Stimulated activated CD4-positive, alpha-beta T cell treated with anti-CD3 and anti-CD28 coated beads, Interleukin-1b, Interleukin-23, amount 100 ng/mL, for 1 hour (primary cell): ENCODE results near the gene LLGL2.

Source experiments
- DNase-seq, 2 donors: peaks; one replicate each; pipeline ENCODE4 v3.0.0-alpha.2; 2020; ENCODE audit warnings: low read depth in 2 of 2

The LLGL2 gene

DNA sequence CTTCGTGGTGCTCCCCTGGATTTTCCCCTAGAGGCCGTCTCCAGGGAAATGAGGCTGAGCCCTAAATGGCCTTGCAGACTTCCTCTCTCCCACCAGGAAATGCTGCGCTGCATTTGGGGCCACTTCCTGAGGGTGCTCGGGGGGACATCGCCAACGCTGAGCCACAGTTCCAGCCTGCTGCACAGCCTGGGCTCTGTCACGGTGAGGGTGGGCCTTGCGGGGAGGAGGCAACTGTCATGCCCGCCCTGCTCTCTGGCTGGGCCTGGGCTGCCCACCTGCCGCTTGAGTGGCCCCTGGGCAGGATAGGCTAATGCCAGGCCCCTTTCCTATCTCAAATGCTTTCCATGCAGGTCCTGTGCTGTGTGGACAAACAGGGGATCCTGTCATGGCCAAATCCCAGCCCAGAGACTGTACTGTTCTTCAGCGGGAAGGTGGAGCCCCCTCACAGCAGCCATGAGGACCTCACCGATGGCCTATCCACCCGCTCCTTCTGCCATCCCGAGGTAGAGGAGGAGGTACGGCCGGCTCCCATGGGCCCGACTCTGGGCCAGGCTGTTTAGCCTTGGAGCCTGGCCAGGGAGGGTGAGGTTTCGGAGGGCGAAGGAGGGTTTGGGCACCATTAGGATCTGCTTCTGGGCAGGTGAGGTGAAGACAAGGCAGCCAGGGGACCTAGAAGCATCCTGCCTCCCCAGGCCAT, 34.4 kb upstream of the LLGL2 start:
- no peak for DNase-seq

DNA sequence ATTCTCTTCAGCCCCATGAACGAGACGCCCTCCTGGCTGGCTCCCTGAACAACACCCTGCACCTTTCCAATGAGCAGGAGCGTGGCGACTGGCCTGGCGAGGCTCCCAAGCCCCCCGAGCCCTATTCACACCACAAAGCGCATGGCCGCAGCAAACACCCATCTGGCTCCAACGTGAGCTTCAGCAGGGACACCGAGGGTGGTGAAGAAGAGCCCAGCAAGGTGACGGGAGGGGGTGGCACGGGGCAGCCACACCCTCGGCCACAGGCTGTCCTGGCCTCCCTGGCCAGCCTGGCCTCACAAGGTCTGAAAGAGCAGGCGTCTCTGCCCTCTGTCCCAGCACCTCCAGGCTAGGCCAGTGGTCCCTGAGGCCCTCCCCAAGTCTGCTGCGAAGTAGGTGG, 33.8 kb upstream of the LLGL2 start:
- no peak for DNase-seq

DNA sequence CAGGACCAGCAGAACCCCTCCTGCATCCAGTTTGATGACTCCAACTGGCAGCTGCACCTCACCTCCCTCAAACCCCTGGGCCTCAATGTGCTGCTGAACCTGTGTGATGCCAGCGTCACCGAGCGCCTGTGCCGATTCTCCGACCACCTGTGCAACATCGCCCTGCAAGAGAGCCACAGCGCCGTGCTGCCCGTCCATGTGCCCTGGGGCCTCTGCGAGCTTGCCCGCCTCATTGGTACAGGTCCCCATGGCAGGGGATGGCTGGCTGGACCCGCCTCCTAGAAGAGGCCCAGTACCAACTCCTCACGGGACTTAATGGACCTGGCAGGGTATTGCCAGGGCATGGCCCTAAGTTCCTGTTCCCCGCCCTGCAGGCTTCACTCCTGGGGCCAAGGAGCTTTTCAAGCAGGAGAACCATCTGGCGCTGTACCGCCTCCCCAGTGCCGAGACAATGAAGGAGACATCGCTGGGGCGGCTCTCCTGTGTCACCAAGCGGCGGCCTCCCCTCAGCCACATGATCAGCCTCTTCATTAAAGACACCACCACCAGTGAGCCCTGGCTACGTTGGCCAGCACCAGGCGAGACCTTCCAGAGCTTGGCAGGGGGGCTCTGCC, 32.8 kb upstream of the LLGL2 start:
- no peak for DNase-seq

DNA sequence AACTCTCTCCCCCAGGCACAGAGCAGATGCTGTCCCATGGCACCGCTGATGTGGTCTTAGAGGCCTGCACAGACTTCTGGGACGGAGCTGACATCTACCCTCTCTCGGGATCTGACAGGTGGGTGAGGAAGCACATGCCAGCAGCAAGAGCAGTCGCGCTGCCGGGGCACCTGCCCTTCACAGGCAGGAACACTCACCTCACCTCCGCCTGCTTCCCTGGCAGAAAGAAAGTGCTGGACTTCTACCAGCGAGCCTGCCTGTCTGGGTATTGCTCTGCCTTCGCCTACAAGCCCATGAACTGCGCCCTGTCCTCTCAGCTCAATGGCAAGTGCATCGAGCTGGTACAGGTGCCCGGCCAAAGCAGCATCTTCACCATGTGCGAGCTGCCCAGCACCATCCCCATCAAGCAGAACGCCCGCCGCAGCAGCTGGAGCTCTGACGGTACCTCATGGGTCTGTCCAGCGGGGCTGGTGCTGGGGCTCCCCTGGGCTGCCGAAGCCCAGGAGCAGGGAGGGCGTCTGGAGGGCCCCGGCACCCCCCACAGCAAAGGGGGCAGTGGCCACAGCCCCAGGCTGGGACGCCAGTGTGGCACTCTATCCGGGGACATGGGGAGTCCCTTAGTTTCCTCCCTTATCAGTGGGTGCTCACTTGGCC, 31.9 kb upstream of the LLGL2 start:
- DNase-seq = no peak

DNA sequence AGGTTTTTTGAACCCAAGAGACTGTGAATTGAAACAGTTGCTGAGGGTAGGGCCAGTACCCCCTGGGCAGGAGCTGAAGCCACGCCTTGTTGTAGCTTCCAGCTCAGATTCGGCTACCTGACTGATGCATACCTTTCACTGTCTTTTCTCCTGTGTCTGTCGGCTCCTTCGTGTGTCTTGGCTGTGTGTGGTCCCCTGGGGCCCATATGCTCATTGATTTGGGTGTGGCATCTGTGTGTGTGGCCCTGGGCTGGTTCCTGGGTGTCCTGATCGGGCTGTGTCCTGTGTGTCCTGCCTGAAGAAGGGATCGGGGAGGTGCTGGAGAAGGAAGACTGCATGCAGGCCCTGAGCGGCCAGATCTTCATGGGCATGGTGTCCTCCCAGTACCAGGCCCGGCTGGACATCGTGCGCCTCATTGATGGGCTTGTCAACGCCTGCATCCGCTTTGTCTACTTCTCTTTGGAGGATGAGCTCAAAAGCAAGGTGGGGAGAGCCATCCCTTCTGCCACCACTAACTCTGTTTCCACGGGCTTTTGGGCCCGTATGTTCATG, 31.1 kb upstream of the LLGL2 start:
- DNase-seq = no peak

DNA sequence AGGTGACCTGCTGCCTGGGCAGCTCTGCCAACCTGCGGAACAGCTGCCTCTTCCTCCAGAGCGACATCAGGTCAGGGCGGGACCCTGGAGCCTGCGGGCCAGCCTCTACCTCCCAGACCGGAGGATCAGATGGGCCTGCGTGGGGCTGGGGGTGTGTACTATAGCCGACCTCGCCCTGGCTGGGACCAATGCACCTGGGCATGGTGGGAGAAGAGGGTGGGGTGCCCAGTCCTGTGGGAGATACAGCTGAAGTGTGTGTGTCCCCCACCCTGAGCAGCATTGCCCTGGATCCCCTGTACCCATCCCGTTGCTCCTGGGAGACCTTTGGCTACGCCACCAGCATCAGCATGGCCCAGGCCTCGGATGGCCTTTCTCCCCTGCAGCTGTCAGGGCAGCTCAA, 29.5 kb upstream of the LLGL2 start:
- no peak for DNase-seq

DNA sequence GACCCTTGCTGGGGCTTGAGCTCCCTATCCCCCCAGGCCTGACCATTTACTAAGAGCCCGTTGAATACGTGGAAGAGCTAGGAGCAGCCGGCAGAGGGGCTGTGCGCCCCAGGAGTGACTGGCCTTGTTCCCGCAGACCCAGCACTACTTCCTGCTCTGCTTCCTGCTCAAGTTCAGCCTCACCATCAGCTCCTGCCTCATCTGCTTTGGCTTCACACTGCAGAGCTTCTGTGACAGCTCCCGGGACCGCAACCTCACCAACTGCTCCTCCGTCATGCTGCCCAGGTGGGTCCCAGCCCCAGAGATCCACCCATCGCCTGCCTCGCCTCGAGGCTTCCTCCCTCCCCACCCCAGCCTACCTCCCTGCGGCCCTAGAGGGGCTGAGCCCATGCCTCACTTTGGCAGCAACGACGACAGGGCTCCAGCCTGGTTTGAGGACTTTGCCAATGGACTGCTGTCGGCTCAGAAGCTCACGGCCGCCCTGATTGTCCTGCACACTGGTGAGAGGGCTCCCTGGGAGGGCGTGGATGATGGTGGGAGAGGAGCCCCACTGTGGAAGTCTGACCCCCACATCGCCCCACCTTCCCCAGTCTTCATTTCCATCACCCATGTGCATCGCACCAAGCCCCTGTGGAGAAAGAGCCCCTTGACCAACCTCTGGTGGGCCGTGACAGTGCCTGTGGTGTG, 27.3 kb upstream of the LLGL2 start:
- DNase-seq = no peak

DNA sequence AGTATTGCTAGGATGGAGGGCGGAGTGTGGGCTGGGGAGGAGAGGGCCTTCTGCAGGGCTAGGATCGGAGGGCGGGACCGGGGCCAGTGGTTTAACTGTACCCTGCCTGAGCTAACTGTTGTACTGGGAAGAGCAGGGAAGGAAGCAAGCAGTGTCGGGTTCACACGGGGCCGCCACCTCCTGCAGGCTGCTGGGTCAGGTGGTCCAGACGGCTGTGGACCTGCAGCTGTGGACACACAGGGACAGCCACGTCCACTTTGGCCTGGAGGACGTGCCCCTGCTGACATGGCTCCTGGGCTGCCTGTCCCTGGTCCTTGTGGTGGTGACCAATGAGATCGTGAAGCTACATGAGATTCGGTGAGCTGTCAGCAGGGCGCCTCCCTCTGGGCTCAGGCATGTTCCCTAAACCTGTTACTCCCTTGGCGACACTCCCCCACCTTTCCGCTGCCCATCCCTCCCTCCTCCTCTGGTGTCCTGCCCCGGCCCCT, 26.7 kb upstream of the LLGL2 start:
- no peak for DNase-seq

DNA sequence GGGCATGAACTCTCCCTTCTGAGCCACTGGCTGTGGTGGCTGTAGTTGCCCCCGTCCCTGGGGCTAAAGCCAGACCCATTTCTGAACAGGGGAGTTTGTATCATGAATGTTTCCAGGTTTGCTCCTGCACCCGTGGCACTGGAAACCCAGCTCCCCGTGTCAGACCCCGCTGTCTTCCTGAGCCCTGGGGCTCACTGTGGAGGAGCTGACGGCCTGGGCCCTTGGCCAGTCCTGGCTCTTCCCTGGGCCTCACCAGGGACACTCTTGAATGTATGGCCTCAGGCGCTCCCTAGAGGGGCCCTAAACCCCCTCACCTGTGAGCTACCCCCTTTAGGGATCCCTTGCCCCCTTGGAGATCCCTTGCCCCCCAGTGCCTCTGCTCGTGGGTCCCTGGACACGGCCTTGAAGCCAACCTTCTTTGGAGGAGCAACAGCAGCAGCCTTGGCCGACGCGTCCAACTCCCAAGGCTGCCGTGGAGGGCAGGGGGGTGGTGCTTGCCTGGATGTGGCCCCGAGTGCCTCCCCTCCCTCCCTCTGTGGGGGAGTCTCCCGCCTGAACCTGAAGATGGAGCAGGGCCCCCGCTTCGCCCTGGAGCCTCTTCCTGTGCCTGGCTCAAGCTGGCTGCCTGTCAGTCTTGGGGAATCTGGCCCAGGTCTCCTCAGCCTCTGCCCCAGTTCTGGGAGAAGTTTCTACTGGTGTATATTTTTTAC, 26.0 kb upstream of the LLGL2 start:
- no peak for DNase-seq

DNA sequence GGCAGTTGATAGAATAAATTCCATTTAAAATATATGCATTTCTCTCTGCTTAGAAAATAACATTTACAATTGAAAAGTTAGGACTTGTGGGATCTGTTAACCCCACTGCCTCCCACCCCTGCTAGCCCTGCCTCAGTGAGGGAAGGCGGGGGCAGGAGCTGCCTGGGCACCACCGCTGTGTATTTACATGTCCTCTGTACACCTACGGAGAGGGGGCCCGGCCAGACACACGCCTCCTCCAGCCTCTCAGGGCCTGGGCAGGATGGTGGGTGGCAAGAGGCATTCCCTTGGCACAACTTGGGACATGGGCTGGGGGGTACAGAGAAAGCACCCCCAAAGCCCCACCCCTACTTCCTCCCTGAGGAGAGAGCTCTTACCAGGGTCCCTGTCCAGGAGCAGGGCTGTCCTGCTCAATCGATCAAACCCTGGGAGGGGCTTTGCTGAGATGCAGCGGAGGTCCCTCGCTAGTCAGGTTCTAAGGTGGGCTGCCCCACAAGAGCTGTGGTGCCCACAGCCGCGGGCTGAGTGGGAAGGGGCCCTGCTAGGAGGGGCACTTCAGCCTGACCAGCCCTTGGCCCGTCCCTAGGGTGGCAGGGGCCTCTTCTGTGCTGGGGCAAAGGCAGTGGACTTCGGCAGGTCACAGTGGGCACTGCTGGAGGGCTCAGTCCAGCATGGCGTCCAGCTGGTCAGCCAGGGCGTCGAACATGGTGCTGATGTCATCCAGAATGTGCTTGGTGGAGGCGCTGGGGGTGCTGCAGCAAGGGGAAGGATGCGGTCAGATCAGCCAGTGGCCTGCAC, 24.9 kb upstream of the LLGL2 start:
- DNase-seq = no peak

DNA sequence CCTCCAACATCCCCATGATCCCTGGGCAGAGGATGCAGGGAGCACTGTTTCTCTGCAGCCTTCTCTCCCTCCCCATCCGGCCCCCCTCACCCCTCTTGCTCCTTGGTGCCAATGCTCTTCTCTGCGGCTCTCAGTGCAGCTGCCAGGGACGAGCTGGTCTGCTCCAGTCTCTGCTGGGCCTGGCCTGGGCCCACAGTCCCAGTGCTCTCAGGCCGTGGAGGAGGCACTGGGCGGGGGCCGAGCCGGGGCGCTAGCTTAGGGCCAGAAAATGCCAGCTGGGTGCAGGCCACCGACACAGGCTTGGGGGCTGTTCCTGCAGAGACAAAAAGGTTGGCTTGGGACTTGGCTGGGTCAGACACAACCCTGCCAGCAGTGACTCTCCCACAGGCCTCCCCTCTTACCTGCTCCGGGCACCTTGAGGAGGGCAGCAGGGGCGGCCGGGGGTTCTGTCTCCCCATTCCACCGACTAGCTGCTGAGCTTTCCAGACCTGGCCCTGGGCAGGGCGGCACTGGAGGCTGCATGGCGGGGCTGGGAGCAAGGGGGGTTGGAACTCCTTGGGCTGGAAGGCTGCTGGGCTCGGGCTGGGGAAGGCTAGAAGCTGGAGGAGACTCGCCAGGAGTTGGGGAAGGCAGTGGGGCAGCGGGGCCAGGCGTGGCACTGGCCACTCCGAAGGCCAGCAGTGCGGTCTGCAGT, 24.0 kb upstream of the LLGL2 start:
- DNase-seq = no peak

DNA sequence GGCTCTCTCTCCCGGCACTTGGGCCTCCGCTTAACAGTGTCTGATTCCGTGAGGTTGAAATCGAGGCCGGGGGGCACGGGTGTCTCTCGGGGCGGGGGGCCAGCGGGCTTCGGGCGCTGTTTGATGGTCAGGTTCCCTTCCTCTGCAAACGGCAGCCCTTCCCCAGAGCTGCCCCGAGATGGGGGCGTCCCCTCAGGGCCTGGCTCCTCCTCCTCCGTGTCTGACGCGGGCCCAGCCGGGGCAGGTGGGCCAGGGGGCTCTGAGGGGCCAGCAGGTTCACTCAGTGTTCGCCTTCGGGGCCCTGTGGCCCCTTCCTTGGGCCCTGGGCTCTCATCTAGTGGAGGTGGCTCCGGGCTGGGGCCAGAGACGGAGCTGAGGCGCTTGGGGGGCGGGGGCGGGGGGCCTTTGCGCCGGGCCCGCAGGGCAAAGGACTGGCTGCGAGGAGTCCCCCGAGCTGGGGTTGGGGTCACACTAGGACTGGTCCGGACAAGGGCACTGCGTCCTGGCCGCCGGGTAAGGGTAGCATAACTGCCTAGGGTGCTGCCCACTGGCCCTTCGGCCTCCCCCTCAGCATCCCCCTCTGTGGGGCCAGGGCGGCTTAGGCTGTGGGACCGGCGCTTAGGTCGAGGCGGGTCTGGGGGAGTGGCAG, 23.3 kb upstream of the LLGL2 start:
- DNase-seq = no peak

DNA sequence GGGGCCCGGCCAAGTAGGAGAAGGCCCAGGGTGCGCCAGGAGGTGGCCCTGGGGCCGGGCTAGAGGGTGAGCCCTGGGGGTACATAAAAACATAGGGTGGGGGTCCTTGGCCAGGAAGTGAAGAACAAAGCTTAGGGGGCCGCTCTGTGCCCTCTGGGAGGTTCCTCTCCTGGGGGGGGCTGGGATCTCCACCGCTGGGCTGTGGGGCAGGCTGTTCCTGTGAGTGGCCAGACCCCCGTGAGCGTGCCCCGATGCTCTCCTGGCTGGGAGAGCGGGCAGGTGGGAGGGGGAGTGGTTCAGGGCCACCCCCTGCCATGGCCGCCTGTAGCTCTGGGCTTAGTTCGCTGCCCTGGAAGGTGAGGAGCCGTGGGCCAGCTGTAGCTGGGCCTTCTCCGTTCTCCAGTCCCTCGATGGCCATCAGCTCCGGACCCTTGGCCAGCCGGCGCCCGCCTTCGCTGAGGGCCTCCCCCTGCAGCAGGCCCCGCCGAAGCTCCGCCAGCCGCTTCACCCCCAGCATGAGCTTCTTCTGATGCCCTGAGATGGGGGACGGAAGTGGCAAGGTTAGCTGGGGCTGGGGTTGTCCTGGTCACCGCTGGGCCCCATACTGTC, 22.7 kb upstream of the LLGL2 start:
- DNase-seq = no peak

DNA sequence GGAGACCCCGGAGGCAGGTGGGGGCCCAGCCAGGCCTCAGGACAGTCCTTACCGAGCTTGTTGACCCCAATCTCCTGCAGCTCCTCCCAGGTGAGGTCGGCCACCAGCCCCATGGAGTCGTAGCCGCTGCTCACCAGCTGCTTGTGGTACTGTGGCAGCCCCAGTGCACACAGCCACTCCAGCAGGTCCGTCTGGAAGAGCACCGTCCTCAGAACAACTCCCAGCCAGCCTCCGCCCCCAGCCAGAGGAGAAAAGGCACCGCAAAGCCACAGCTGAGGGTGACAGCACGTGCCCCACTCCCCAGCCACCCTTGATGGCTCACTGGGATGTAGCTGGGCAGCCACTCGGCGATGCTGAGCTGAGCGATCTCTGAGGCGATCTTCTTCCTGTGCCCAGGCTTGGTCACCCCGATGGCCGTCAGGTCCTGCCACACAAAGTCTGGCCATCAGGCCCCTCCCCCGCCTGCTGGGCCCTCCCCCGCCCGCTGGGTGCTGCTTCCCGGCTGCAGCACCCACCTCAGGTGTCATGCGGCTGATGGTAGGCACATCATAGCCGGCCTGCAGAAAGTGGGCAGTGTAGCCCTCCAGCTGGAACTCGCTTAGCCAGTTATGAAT, 22.1 kb upstream of the LLGL2 start:
- no peak for DNase-seq

DNA sequence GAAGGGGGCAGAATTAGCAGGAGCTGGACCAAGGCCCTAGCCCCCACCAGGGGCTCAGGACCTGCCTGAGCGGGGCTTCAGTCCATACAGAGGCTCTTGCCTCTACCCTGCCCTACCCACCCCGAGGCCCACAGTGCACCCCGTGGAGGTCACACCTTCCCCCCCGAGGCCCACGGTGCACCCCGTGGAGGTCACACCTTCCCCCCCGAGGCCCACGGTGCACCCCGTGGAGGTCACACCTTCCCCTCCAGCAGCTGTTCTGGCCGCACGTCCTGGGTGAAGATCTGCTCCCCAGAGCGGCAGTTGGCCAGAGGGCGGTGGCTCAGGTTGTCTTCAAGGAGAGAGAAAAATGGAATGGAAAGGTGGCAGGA, 21.5 kb upstream of the LLGL2 start:
- DNase-seq = no peak

DNA sequence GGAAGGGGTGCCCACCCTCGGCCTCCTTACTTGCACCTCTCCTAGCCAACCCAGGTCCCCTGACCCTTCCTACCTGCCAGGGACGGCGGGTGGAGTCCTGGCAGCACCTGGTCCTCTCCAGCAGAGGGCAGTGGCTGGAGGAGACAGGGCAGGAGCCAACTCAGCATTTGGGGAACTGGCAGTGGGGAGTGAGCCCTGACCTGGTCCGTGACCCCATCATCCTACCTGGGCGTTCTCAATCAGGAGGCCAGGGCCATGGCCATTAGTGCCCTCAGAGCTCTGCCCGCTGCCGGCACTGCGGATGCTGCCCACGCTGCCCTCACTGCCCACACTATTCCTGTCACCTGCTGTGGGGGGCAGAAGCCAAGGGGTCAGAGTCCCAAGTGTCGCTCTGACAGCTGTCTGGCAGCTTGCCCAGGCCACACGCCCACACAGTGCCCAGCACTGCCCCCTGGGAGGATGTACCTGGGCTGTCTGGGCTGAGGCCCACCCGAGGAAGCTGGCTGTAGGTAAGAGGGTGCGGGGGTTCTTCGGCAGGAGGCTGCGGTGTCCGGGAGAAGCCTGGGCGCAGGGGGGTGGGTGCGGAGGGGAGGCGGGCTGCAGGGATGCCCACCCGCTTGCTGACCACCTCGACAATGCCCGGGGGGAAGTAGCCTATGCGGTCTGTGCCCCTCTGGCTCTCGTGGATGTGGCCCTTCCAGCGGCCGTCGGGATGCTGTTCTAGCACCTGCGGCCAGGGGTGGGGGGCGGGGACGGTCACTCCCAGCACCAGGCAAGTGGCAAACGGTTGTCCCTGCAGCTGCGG, 20.9 kb upstream of the LLGL2 start:
- no peak for DNase-seq

DNA sequence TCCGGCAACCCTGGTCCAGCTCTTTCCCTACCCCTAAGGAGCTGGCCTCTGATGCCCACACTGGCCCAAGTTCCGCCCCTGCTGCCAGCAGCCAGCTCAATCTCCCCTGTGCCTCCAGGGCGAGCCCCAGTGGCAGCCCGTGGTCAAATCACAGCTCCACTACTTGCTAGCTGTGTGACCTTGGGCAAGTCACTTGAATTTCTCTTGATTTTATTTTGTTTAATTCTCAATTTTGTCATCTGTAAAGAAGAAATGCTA, 20.4 kb upstream of the LLGL2 start:
- no peak for DNase-seq

DNA sequence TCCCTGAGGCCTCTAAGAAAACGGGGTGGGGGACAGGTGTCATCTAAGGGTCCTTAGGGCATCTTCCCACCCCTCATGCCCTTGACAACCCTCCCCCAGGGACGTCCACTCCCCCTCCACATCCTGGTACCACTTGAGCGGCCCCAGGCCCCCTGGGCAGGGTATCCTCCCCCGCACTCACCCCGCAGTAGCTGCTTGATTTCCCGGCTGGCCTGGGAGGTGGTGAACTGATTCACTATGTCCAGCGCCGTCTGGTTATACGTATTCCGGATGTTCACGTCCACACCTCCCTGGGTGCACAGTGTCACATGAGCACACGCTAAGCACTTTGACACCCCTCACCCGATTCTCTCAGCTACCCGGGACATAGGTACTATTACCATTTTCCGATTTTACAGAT, 19.9 kb upstream of the LLGL2 start:
- no peak for DNase-seq
